ENCODE measurements around the gene MPST. TPM values are rescaled to one million over a fixed set of nuclear protein-coding genes. Genes with fewer than 3 reads are reported as not detected.
A peak's percentile ranks its signal among the peaks of the same experiment; 100 is the strongest.

The MPST gene
- polyA plus RNA-seq, 1 donor: 134 TPM

GRCh38 chr22:37053310-37054055, 33.9 kb downstream of the MPST start:
- Histone ChIP-seq H3K4me3 (ENCODE audit: low read length) (no peak overlapping the region), H3K27me3 (ENCODE audit: control insufficient read depth, insufficient read depth, low read length) (no peaks in the 10 kb centered on the region), H3K9me3 (ENCODE audit: control insufficient read depth, low read depth, low read length) (no peaks in the 10 kb centered on the region), H3K27ac (ENCODE audit: low read length) (no peak overlapping the region), H3K36me3 (ENCODE audit: control insufficient read depth, insufficient read depth, low read length) (peaks cover 22% of the 10 kb centered on the region), H3K4me1 (ENCODE audit: control insufficient read depth, insufficient read depth, low read length) (peaks cover 21% of the 10 kb centered on the region)
- WGBS (ENCODE audit: insufficient coverage, low lambda C conversion rate): no CpG with 5 or more reads among the region's 16 CpGs
- DNase-seq: no peak

- peaks cover 25% of the 10 kb centered on the region for H3K36me3 ChIP-seq (ENCODE audit: control insufficient read depth, insufficient read depth, low read length)
- H3K4me1 ChIP-seq (ENCODE audit: control insufficient read depth, insufficient read depth, low read length): peaks cover 21% of the 10 kb centered on the region
- DNase-seq: peak in 1 of 2 donors; percentile 59
- WGBS (ENCODE audit: insufficient coverage, low lambda C conversion rate): no CpG with 5 or more reads among the region's 8 CpGs
- H3K27me3 ChIP-seq (ENCODE audit: control insufficient read depth, insufficient read depth, low read length): no peaks in the 10 kb centered on the region
- H3K4me3 ChIP-seq (ENCODE audit: low read length): no peak overlapping the region
- H3K27ac ChIP-seq (ENCODE audit: low read length): no peak overlapping the region
- no peaks in the 10 kb centered on the region for H3K9me3 ChIP-seq (ENCODE audit: control insufficient read depth, low read depth, low read length)
These were observed 34.5 kb downstream of the MPST start for GRCh38 chr22:37054056-37054395.

GRCh38 chr22:37054600-37055365, 35.2 kb downstream of the MPST start:
- Histone ChIP-seq H3K27me3 (ENCODE audit: control insufficient read depth, insufficient read depth, low read length) (no peaks in the 10 kb centered on the region), H3K4me3 (ENCODE audit: low read length) (no peak overlapping the region), H3K9me3 (ENCODE audit: control insufficient read depth, low read depth, low read length) (no peaks in the 10 kb centered on the region), H3K36me3 (ENCODE audit: control insufficient read depth, insufficient read depth, low read length) (peaks cover 30% of the 10 kb centered on the region), H3K4me1 (ENCODE audit: control insufficient read depth, insufficient read depth, low read length) (peaks cover 21% of the 10 kb centered on the region), H3K27ac (ENCODE audit: low read length) (no peak overlapping the region)
- peak in 1 of 2 donors; percentile 62 for DNase-seq
- WGBS (ENCODE audit: insufficient coverage, low lambda C conversion rate): no CpG with 5 or more reads among the region's 20 CpGs

- no CpG with 5 or more reads among the region's 13 CpGs for WGBS (ENCODE audit: insufficient coverage, low lambda C conversion rate)
- Histone ChIP-seq H3K27me3 (ENCODE audit: control insufficient read depth, insufficient read depth, low read length) (no peaks in the 10 kb centered on the region), H3K36me3 (ENCODE audit: control insufficient read depth, insufficient read depth, low read length) (peaks cover 30% of the 10 kb centered on the region), H3K4me1 (ENCODE audit: control insufficient read depth, insufficient read depth, low read length) (peaks cover 32% of the 10 kb centered on the region), H3K27ac (ENCODE audit: low read length) (no peak overlapping the region), H3K4me3 (ENCODE audit: low read length) (no peak overlapping the region), H3K9me3 (ENCODE audit: control insufficient read depth, low read depth, low read length) (no peaks in the 10 kb centered on the region)
- no peak for DNase-seq
These were observed 36.7 kb downstream of the MPST start for GRCh38 chr22:37056246-37056645.

GRCh38 chr22:37057226-37057625, 37.7 kb downstream of the MPST start:
- H3K4me1 ChIP-seq (ENCODE audit: control insufficient read depth, insufficient read depth, low read length): peaks cover 38% of the 10 kb centered on the region
- no CpG with 5 or more reads among the region's 9 CpGs for WGBS (ENCODE audit: insufficient coverage, low lambda C conversion rate)
- no peaks in the 10 kb centered on the region for H3K27me3 ChIP-seq (ENCODE audit: control insufficient read depth, insufficient read depth, low read length)
- H3K27ac ChIP-seq (ENCODE audit: low read length): no peak overlapping the region
- DNase-seq: no peak
- H3K4me3 ChIP-seq (ENCODE audit: low read length): no peak overlapping the region
- H3K9me3 ChIP-seq (ENCODE audit: control insufficient read depth, low read depth, low read length): no peaks in the 10 kb centered on the region
- H3K36me3 ChIP-seq (ENCODE audit: control insufficient read depth, insufficient read depth, low read length): peaks cover 30% of the 10 kb centered on the region

- H3K9me3 ChIP-seq (ENCODE audit: control insufficient read depth, low read depth, low read length): no peaks in the 10 kb centered on the region
- peaks cover 30% of the 10 kb centered on the region for H3K36me3 ChIP-seq (ENCODE audit: control insufficient read depth, insufficient read depth, low read length)
- no peak for DNase-seq
- no peak overlapping the region for H3K4me3 ChIP-seq (ENCODE audit: low read length)
- H3K27me3 ChIP-seq (ENCODE audit: control insufficient read depth, insufficient read depth, low read length): no peaks in the 10 kb centered on the region
- H3K27ac ChIP-seq (ENCODE audit: low read length): no peak overlapping the region
- WGBS (ENCODE audit: insufficient coverage, low lambda C conversion rate): no CpG with 5 or more reads among the region's 12 CpGs
- H3K4me1 ChIP-seq (ENCODE audit: control insufficient read depth, insufficient read depth, low read length): peaks cover 41% of the 10 kb centered on the region
These were observed 38.4 kb downstream of the MPST start for GRCh38 chr22:37057796-37058510.

GRCh38 chr22:37058917-37059701, 39.6 kb downstream of the MPST start:
- no peaks in the 10 kb centered on the region for H3K9me3 ChIP-seq (ENCODE audit: control insufficient read depth, low read depth, low read length)
- peaks cover 41% of the 10 kb centered on the region for H3K4me1 ChIP-seq (ENCODE audit: control insufficient read depth, insufficient read depth, low read length)
- H3K4me3 ChIP-seq (ENCODE audit: low read length): no peak overlapping the region
- H3K27me3 ChIP-seq (ENCODE audit: control insufficient read depth, insufficient read depth, low read length): no peaks in the 10 kb centered on the region
- peaks cover 30% of the 10 kb centered on the region for H3K36me3 ChIP-seq (ENCODE audit: control insufficient read depth, insufficient read depth, low read length)
- WGBS (ENCODE audit: insufficient coverage, low lambda C conversion rate): no CpG with 5 or more reads among the region's 28 CpGs
- no peak for DNase-seq
- H3K27ac ChIP-seq (ENCODE audit: low read length): no peak overlapping the region

- Histone ChIP-seq H3K9me3 (ENCODE audit: control insufficient read depth, low read depth, low read length) (no peaks in the 10 kb centered on the region), H3K4me3 (ENCODE audit: low read length) (no peak overlapping the region), H3K4me1 (ENCODE audit: control insufficient read depth, insufficient read depth, low read length) (peaks cover 42% of the 10 kb centered on the region), H3K27ac (ENCODE audit: low read length) (no peak overlapping the region), H3K36me3 (ENCODE audit: control insufficient read depth, insufficient read depth, low read length) (peaks cover 30% of the 10 kb centered on the region), H3K27me3 (ENCODE audit: control insufficient read depth, insufficient read depth, low read length) (no peaks in the 10 kb centered on the region)
- no peak for DNase-seq
- no CpG with 5 or more reads among the region's 9 CpGs for WGBS (ENCODE audit: insufficient coverage, low lambda C conversion rate)
These were observed 40.4 kb downstream of the MPST start for GRCh38 chr22:37059876-37060449.

- no peaks in the 10 kb centered on the region for H3K27me3 ChIP-seq (ENCODE audit: control insufficient read depth, insufficient read depth, low read length)
- 87% methylated on average over 3 of the region's 28 CpGs for WGBS (ENCODE audit: insufficient coverage, low lambda C conversion rate)
These were observed 41.5 kb downstream of the MPST start for GRCh38 chr22:37060801-37061610.

More at GRCh38 chr22:37060801-37061610, 41.5 kb downstream of the MPST start:
- peaks cover 49% of the 10 kb centered on the region for H3K4me1 ChIP-seq (ENCODE audit: control insufficient read depth, insufficient read depth, low read length)
- H3K9me3 ChIP-seq (ENCODE audit: control insufficient read depth, low read depth, low read length): no peaks in the 10 kb centered on the region
- peak in 1 of 2 donors; percentile 56 for DNase-seq
- H3K36me3 ChIP-seq (ENCODE audit: control insufficient read depth, insufficient read depth, low read length): peaks cover 24% of the 10 kb centered on the region
- H3K4me3 ChIP-seq (ENCODE audit: low read length): no peak overlapping the region
- no peak overlapping the region for H3K27ac ChIP-seq (ENCODE audit: low read length)
